Stimulated activated CD4-positive, alpha-beta T cell treated with anti-CD3 and anti-CD28 coated beads, Interleukin-15, amount 100 ng/mL, for 1 hour (primary cell): Measurements from ENCODE around the gene OPTC.

ENCODE experiments used
- DNase-seq, 2 donors: peaks; one replicate each; pipeline ENCODE4 v3.0.0-alpha.2; 2020; ENCODE audit warnings: low read depth in 1 of 2, low spot score in 1 of 2

OPTC gene

DNA sequence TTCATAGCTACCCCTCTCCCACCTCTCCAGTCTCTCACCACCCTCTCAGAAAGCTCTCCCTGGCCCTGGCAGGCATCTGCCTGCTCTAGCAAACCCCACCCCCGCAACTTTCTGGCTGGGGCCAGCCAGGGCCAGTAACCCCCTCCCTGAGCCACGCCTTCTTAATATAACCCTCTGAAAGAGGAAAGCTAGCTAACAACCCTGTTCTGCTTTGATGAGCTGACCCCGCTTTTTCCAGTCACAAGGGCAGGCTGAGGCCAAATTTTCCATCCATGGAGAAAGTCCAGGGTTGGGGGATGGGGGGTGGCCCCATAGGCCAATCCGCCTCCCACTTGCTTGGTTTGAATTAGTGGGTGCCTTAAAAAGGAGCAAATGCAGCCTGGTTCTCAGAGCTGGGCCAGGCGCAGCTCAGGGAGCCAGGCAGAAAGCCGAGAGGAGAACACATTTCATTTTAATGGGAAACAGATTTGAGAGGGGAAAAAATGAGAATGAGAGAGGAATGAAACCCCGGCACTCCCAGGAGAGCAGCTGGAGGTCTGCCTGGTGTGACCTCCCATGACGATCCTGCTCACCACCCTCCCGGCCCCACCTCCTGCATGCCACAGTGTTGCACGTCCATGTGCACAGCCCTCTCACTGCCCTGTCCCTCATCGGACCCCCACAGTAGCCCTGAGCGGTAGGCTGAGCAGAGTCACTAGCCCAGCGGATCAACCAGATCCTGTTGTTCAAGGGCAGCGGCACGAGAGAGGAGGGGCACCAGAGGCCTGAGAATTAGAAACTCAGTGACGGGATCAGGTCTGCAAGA, 62.3 kb downstream of the OPTC start:
- DNase-seq: no peak

DNA sequence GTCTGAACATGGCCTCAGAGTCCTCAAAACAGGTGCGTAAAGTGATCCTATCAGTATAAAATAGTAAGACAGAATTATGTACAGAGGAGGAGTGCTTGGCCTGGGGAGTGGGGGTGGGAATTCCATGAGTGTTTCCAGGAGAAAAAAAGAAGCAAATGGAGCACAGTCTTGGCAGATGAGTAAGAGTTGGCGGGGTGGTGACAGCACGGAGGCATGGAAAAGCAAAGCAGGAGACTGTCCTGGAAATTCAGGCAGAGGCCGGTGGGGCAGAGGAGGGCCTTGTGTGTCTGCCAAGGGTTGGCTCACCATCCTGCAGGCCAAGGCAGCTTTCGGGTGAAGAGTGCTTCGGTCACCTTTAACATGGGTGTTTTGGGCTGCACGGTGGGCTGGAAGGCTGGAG, 63.4 kb downstream of the OPTC start:
- no peak for DNase-seq

DNA sequence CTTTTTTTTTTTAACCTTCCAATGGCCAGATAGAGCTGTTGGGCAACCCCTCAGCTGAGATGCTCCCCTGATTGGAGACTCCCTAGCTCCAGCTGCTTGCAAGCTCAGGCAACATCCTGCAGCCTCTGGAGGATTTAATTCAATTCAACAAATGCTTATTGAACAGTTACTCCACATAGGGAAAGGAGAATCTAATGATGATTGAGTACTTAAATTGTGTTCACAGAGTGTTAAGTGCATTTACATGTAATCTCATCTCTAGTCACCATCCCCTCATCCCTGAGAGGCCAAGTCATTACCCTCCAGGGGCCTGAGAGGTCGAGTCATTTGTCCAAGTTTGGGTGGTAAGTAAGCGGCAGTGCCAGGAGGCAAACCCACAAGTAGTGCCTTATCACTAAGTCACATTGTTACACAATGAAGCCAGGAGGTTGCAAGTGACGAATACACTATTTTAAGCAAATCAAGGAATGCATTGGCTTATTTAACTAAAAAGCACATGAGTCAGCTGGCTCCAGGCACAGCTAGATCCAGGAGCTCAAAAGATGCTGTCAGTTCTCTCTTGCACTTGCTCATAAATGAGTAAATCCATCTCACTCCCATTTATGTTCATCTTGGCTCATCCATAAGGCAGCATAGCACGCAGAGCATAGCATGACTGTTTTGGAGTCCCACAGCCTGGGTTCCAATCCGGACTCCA, 64.3 kb downstream of the OPTC start:
- DNase-seq: no peak
